ENCODE data around the gene GNG8. TPM values are rescaled to one million over a fixed set of nuclear protein-coding genes. Genes with fewer than 3 reads are reported as not detected.

Gene GNG8
- total and polyA plus RNA-seq, 2 of the 13 experiments (the other 11 are each of a cell fraction or from before 2014, with no cell fraction given), result not detected

DNA sequence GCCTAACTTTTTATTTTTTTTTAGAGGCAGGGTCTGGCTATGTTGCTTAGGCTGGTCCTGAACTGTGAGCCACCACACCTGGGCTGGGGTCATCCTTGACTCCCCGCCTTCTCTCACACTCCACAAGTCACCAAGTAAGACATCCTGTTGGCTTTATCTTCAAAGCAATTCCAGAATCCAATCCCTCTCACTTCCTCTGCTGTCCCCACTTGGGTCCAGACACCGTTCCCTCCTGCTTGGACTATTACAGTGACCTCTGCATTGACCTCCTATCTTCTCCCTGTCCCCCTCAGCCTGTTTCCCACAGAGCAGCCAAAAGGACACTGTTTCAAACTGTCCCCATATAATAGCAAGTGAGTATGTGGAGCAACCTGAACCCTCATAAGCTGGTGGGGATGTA, 4.7 kb upstream of the GNG8 start:
- no peak for ATAC-seq
- CTCF ChIA-PET (ENCODE audit: low intra/inter-chr PET ratio, low total read pairs), result no interaction called here
- intact Hi-C loops (cut with micrococcal nuclease; ENCODE audit: unreplicated experiment) (no loop called here), in situ Hi-C loops (cut with HindIII; ENCODE audit: extremely low pct_ligation_motif_present, low pct_unique_long_range_greater_than_20kb) (no loop called here)
- Histone ChIP-seq H4K20me1 (ENCODE audit: insufficient read depth, low read length) (no peaks in the 10 kb centered on the region), H3K4me3 (replicated peaks in 1 of 3; ENCODE audit: insufficient read depth in 1 of 3, low read depth in 2 of 3, low read length in 3 of 3) (no peak overlapping the region), H3K27me3 (ENCODE audit: control insufficient read depth in 1 of 2, insufficient read depth in 2 of 2, low read length in 2 of 2) (peaks cover 3 to 41% of the 10 kb centered on the region in 2 experiments; a peak in 4 of 5 replicates), H3K36me3 (replicated peaks in 1 of 2; ENCODE audit: control insufficient read depth in 1 of 2, insufficient read depth in 2 of 2, low read length in 2 of 2) (no peaks in the 10 kb centered on the region), H3K9me3 (ENCODE audit: low read length) (no peaks in the 10 kb centered on the region), H3K4me1 (ENCODE audit: insufficient read depth, low read length) (peaks cover 38% of the 10 kb centered on the region), H3K27ac (ENCODE audit: extremely low read length, insufficient read depth, low read length) (no peak overlapping the region), H3K79me2 (ENCODE audit: insufficient read depth, low read length) (no peaks in the 10 kb centered on the region), H3K4me2 (ENCODE audit: low read depth, low read length) (no peak overlapping the region), H3K9ac (ENCODE audit: insufficient read depth, low read depth, low read length) (no peak overlapping the region), H2AFZ (ENCODE audit: low read length) (no peak overlapping the region)
- no peak for FAIRE-seq
- WGBS (ENCODE audit: low lambda C conversion rate), result 18% methylated on average over 2 of the region's 2 CpGs
- DNase-seq (ENCODE audit: low spot score), result no peak
- TF ChIP-seq PRMT3 (CRISPR knock-in tag; IDR thresholded peaks at IDR 0.05; ENCODE audit: borderline replicate concordance, low read depth) (no peak), SOX13 (IDR thresholded peaks at IDR 0.05) (no peak), SOX13 (CRISPR knock-in tag; conservative IDR thresholded peaks at IDR 0.05 in 1 of 2, IDR thresholded peaks at IDR 0.05 in 1 of 2) (no peak), ZNF720 (CRISPR knock-in tag; IDR thresholded peaks at IDR 0.05) (no peak), ZNF180 (CRISPR knock-in tag; IDR thresholded peaks at IDR 0.05; ENCODE audit: borderline replicate concordance, low read depth) (no peak), HNF4A (CRISPR knock-in tag; IDR thresholded peaks at IDR 0.05) (no peak), NFIB (CRISPR knock-in tag; IDR thresholded peaks at IDR 0.05; ENCODE audit: borderline replicate concordance) (no peak), ZNF83 (CRISPR knock-in tag; IDR thresholded peaks at IDR 0.05; ENCODE audit: borderline replicate concordance) (no peak), KDM5A (IDR thresholded peaks at IDR 0.05; ENCODE audit: borderline replicate concordance, low read length) (no peak), ZBTB38 (CRISPR knock-in tag; IDR thresholded peaks at IDR 0.05) (no peak), ZNF235 (CRISPR knock-in tag; IDR thresholded peaks at IDR 0.05; ENCODE audit: borderline replicate concordance) (no peak), KLF6 (CRISPR knock-in tag; IDR thresholded peaks at IDR 0.05) (no peak), PCBP1 (IDR thresholded peaks at IDR 0.05; ENCODE audit: borderline replicate concordance, low read depth, low read length) (no peak), MIER3 (CRISPR knock-in tag; IDR thresholded peaks at IDR 0.05; ENCODE audit: borderline replicate concordance) (no peak)
- TF ChIP-seq, protein P1, sequence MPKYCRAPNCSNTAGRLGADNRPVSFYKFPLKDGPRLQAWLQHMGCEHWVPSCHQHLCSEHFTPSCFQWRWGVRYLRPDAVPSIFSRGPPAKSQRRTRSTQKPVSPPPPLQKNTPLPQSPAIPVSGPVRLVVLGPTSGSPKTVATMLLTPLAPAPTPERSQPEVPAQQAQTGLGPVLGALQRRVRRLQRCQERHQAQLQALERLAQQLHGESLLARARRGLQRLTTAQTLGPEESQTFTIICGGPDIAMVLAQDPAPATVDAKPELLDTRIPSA (CRISPR knock-in tag; IDR thresholded peaks at IDR 0.05; ENCODE audit: borderline replicate concordance), result no peak
- TF ChIP-seq, protein P2, sequence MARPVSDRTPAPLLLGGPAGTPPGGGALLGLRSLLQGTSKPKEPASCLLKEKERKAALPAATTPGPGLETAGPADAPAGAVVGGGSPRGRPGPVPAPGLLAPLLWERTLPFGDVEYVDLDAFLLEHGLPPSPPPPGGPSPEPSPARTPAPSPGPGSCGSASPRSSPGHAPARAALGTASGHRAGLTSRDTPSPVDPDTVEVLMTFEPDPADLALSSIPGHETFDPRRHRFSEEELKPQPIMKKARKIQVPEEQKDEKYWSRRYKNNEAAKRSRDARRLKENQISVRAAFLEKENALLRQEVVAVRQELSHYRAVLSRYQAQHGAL (CRISPR knock-in tag; IDR thresholded peaks at IDR 0.05; ENCODE audit: not compliant biosample characterization), result no peak
- TF ChIP-seq, protein P3, sequence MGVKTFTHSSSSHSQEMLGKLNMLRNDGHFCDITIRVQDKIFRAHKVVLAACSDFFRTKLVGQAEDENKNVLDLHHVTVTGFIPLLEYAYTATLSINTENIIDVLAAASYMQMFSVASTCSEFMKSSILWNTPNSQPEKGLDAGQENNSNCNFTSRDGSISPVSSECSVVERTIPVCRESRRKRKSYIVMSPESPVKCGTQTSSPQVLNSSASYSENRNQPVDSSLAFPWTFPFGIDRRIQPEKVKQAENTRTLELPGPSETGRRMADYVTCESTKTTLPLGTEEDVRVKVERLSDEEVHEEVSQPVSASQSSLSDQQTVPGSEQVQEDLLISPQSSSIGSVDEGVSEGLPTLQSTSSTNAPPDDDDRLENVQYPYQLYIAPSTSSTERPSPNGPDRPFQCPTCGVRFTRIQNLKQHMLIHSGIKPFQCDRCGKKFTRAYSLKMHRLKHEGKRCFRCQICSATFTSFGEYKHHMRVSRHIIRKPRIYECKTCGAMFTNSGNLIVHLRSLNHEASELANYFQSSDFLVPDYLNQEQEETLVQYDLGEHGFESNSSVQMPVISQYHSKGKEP (CRISPR knock-in tag; IDR thresholded peaks at IDR 0.05), result no peak
- BruUV-seq (replicated peaks), result no TSS peak
- POLR2A ChIA-PET, result no interaction called here
